SK-N-MC (cell line): ENCODE measurements around the gene BACE2.
A peak's percentile ranks its signal among the peaks of the same experiment; 100 is the strongest.

Experiments
- DNase-seq: peaks from one replicate; pipeline ENCODE4 v3.0.0-alpha.2; 2011; ENCODE audit warnings: low read depth, low spot score
- H3K27ac ChIP-seq: fragments of 200-600 bp; sonication (generic); 2 replicates; pipeline ENCODE4 v1.5.1; 2016; ENCODE audit warnings: mixed run types
- H3K36me3 ChIP-seq: fragments of 200-600 bp; sonication (generic); 2 replicates; pipeline ENCODE4 v1.6.1; 2017; ENCODE audit warnings: antibody characterized with exemption, low read length, mixed read lengths; ENCODE audit not compliant: insufficient read depth
- H3K4me3 ChIP-seq: fragments of 200-600 bp; sonication (generic); 2 replicates; pipeline ENCODE4 v1.5.1; 2016
- H3K9ac ChIP-seq: fragments of 200-600 bp; sonication (generic); 2 replicates; pipeline ENCODE4 v1.8.0; 2017; ENCODE audit warnings: mixed run types, mixed read lengths; ENCODE audit not compliant: insufficient read length
- H3K9me3 ChIP-seq: fragments of 200-600 bp; sonication (generic); 2 replicates; pipeline ENCODE4 v1.6.1; 2017; ENCODE audit warnings: low read depth, mild to moderate bottlenecking, antibody characterized with exemption, low read length, moderate library complexity, mixed read lengths
- EZH2 ChIP-seq: fragments of 200-600 bp; sonication (generic); IDR thresholded peaks from one replicate; pipeline ENCODE4 v1.6.1; 2017; ENCODE audit warnings: antibody characterized with exemption
- FOXP2 ChIP-seq: optimal IDR thresholded peaks from 2 replicates; pipeline ENCODE3; 2011; ENCODE audit warnings: mild to moderate bottlenecking, moderate library complexity; ENCODE audit not compliant: insufficient read depth; ENCODE audit errors: extremely low read length, control extremely low read depth
- POLR2AphosphoS5 ChIP-seq: IDR thresholded peaks from 2 replicates; pipeline ENCODE4 v1.6.1; 2012; ENCODE audit warnings: mild to moderate bottlenecking, low read depth, low read length, borderline replicate concordance

Gene BACE2

GRCh38 chr21:41167348-41168342 lies at the start of gene BACE2:
Gene BACE2 (plus strand): TSS chr21:41168160. CDS start chr21:41168264, 104 bp downstream.
- Histone ChIP-seq H3K9ac (peak within 1 kb of the TSS; percentile 82), H3K27ac (0 out of 2 replicates have a peak within 1 kb of the TSS, but pooled peaks have one; percentile 37), H3K36me3 (peaks cover 3% of the 10 kb centered on the region; the same call in 1 of the 2 replicates), H3K9me3 (no peaks in the 10 kb centered on the region), H3K4me3 (peak within 1 kb of the TSS; percentile 94)
- DNase-seq, result no peak
- TF ChIP-seq POLR2AphosphoS5 (no peak), FOXP2 (no peak), EZH2 (no peak)

DNA sequence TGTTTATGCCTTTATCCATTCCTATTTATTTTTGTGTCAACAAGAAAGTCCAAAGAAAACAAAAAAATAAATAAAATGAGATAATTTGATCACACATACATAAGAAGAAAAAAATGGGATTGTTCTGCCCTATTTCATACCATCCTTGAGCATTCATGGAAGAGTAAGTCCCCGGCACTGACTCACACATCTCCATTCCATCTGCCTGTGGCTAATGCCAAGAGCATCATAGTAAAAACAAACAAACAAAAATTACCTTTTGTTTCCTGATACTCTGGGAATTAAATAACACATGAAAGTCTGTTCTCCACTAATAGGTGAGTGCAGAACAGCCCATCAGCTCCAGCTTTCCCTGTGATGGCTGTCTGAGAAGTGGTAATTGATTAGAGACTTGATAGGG lies 48.1 kb upstream of the BACE2 start:
- DNase-seq, result no peak
- Histone ChIP-seq H3K36me3 (no peaks in the 10 kb centered on the region), H3K9me3 (no peaks in the 10 kb centered on the region), H3K4me3 (no peak overlapping the region), H3K9ac (no peak overlapping the region), H3K27ac (no peak overlapping the region)
- TF ChIP-seq POLR2AphosphoS5 (no peak), FOXP2 (no peak), EZH2 (no peak)

DNA sequence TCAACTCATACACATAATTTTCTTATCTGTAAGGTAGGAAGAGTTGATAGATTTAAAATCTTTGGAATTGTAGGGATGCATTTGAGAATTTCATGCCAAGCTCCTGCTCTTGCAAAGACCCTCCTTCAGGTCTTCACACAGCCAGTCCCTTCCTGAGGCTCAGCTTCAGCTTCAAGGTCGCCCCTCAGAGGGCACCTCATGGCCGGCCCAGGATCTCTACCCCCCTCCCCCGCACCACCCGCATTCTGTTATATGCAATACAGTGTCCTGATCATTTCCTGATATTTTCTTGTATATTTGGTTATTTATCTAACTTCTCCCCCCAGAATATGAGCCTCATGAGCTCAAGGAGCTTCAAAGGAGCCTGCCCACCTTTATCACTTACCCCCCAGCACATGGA lies 47.0 kb upstream of the BACE2 start:
- TF ChIP-seq EZH2 (no peak), POLR2AphosphoS5 (no peak), FOXP2 (no peak)

DNA sequence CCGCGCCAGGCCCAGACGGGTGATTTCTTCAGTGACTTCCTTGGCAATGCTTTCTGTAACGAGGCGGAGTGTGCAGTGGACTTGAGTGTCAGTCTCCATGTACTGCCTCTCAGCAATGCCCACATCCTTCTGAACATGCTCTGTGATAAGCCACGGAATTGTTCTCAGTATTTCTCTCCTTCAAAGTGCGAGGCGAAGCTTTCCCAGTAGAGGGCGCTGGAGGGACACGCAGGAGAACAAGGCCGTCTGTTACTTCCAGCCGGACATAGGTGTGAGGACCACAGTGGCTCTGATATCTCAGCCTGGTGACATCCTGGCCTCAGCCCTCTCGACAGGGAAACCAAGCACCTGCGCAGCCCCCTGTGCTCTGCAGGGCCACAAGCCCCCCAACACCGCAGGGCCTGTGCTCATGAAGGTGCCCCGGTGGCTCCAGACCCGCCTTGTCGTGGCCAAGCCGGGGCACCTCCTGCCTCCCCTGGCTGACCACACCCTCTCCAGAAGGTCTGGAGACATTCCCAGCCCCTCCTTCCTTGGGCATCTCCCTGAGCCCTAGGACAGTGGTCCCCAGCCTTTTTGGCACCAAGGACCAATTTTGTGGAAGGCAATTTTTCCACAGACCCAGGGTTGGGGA lies 46.1 kb upstream of the BACE2 start:
- no peak overlapping the region for H3K4me3 ChIP-seq
- H3K36me3 ChIP-seq, result no peaks in the 10 kb centered on the region
- DNase-seq, result no peak
- TF ChIP-seq POLR2AphosphoS5 (no peak), FOXP2 (no peak), EZH2 (no peak)
- H3K9me3 ChIP-seq, result no peaks in the 10 kb centered on the region
- no peak overlapping the region for H3K27ac ChIP-seq
- H3K9ac ChIP-seq, result no peak overlapping the region

More for the DNA sequence above, 47.0 kb upstream of the BACE2 start:
- no peak overlapping the region for H3K9ac ChIP-seq
- no peak for DNase-seq
- no peak overlapping the region for H3K27ac ChIP-seq
- no peak overlapping the region for H3K4me3 ChIP-seq
- no peaks in the 10 kb centered on the region for H3K9me3 ChIP-seq
- H3K36me3 ChIP-seq, result no peaks in the 10 kb centered on the region

GRCh38 chr21:41124641-41125201 lies 43.2 kb upstream of the BACE2 start:
- Histone ChIP-seq H3K36me3 (no peaks in the 10 kb centered on the region), H3K27ac (no peak overlapping the region), H3K9me3 (no peaks in the 10 kb centered on the region), H3K9ac (peak overlapping the region; percentile 15), H3K4me3 (no peak overlapping the region)
- TF ChIP-seq EZH2, result no peak
- no peak for DNase-seq

GRCh38 chr21:41128981-41129380 lies 39.0 kb upstream of the BACE2 start:
- no peaks in the 10 kb centered on the region for H3K36me3 ChIP-seq
- H3K4me3 ChIP-seq, result no peak overlapping the region
- H3K9me3 ChIP-seq, result no peaks in the 10 kb centered on the region
- H3K27ac ChIP-seq, result no peak overlapping the region
- H3K9ac ChIP-seq, result no peak overlapping the region
- DNase-seq, result no peak
- TF ChIP-seq POLR2AphosphoS5, result no peak
- TF ChIP-seq FOXP2, result no peak

DNA sequence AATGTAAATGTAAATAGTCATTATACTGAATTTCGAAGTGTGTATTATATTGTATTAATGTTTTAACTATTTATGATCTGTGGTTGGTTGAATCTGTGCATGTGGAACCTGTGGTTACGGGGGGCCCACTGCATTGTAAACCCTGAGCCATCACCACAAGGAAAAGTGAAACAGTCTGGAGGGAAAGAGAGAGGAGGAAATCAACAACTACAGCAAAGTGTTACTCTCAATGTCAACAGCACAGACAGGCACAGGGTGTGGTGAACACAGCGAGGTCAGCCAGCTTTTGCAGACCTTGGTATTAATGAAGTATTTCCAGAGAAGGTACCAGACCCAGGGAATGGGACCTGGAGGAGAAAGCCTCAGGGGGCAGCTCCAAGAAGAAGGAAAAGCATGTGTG lies 37.1 kb upstream of the BACE2 start:
- no peak for DNase-seq
- Histone ChIP-seq H3K36me3 (no peaks in the 10 kb centered on the region), H3K27ac (no peak overlapping the region), H3K9ac (no peak overlapping the region), H3K9me3 (no peaks in the 10 kb centered on the region), H3K4me3 (no peak overlapping the region)
- no peak for TF ChIP-seq POLR2AphosphoS5
- no peak for TF ChIP-seq EZH2
- no peak for TF ChIP-seq FOXP2

DNA sequence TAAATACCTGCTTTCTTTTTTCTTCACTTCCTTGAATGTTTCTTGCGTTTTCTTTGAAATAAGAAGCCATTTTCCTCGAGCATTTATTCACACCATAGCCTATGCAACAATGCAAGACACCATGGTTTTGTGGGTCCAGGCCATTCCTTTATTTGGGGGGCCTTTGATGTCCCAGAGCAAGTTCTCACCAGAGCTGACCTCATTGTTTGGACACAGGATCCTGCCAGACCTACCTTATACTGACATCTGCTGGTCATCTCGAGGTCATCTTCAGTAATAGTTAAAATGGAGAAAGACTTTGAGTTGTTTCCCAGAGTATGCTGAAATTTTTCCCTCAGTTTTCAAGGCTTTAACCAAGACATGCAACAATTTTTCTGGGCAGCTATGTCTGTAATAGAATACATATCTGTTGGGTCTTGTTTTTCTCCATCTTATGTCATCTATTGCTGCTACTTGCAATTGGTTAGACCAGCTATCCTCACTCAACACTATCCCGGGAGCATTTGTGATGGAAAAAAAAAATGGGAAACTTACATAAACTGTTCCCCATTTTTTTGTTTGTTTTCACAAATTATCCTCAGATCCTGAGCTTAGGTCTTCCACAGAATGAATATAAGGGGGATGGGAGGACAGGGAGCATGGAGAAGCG lies 34.0 kb upstream of the BACE2 start:
- H3K36me3 ChIP-seq, result no peaks in the 10 kb centered on the region
- DNase-seq, result no peak
- no peak overlapping the region for H3K4me3 ChIP-seq
- no peaks in the 10 kb centered on the region for H3K9me3 ChIP-seq
- no peak overlapping the region for H3K27ac ChIP-seq
- no peak overlapping the region for H3K9ac ChIP-seq
- TF ChIP-seq EZH2 (no peak), FOXP2 (no peak), POLR2AphosphoS5 (no peak)
